Posterior cingulate gyrus (tissue), 11 donors: Measurements from ENCODE around the gene ATP6V0C.
"Not testable (repeated sequence)": the region's sequence is repeated elsewhere in the genome, so short reads cannot be mapped to it uniquely, and the experiment has no call there.

Source experiments
- DNase-seq, 10 donors: peaks; one replicate each; pipeline versions ENCODE4 v3.0.0 to v3.0.0-alpha.2; 2020 to 2021; ENCODE audit warnings: mixed read lengths in 3 of 10
- intact Hi-C: fragments of 100-400 bp; cut with DNase I; formaldehyde crosslinking; loops from one replicate; pipeline ENCODE4 v1.15.1; 2023

The ATP6V0C gene

GRCh38 chr16:2524339-2524938 is 10.7 kb downstream of the ATP6V0C start:
- intact Hi-C loops, result no loop called here
- peak in 1 of 10 donors; percentile 3 for DNase-seq

GRCh38 chr16:2526135-2526534 is 12.4 kb downstream of the ATP6V0C start:
- intact Hi-C loops, result no loop called here

DNA sequence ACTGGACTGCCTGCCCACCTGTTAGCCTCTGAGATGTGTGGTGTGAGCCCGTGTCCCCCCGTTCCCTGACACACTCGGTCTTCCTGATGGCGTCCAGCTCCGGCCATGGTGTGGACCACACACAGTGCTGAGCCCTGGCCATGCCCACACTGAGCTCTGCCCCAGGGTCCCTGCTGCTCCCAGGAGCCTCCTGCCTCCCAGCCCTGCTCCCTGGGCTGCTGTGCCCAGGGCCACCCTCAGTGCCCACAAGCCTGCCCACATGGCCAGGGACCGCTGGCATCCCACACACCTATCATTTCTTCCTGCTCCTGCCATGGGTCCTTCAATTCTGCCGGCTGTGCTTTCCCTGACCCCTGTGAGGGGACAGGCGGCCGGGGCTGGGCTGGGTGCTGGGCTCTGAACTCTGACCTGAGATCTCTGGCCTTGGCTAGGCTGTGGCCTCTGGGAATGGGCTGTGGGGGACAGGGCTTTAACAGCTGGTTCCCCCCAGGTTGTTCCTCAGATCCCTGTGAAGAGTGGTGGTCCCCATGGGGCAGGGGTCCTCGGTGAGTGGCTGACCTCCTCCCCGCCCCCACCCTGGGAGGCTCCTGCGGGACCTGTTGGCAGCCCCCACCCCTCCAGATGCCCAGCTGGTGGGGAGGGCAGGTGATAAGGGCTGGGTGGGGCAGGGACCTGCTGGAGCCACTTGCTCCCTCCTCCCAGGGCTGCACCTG is 13.5 kb downstream of the ATP6V0C start:
- DNase-seq, result peak in 1 of 10 donors; percentile 79
- intact Hi-C loops, result no loop called here

More at GRCh38 chr16:2526135-2526534, 12.4 kb downstream of the ATP6V0C start:
- DNase-seq, result peak in 1 of 10 donors; percentile 41

DNA sequence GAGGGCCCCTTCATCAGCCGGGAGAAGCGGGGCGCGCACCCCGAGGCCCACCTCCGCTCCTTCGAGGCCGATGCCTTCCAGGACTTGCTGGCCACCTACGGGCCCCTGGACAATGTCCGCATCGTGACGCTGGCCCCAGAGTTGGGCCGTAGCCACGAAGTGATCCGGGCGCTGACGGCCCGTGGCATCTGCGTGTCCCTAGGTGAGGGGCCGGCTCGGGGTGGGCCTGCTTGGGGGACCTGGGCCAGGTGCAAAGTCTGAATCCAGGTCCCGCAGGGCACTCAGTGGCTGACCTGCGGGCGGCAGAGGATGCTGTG is 14.0 kb downstream of the ATP6V0C start:
- peak in 1 of 10 donors; percentile 85 for DNase-seq
- intact Hi-C loops, result no loop called here

DNA sequence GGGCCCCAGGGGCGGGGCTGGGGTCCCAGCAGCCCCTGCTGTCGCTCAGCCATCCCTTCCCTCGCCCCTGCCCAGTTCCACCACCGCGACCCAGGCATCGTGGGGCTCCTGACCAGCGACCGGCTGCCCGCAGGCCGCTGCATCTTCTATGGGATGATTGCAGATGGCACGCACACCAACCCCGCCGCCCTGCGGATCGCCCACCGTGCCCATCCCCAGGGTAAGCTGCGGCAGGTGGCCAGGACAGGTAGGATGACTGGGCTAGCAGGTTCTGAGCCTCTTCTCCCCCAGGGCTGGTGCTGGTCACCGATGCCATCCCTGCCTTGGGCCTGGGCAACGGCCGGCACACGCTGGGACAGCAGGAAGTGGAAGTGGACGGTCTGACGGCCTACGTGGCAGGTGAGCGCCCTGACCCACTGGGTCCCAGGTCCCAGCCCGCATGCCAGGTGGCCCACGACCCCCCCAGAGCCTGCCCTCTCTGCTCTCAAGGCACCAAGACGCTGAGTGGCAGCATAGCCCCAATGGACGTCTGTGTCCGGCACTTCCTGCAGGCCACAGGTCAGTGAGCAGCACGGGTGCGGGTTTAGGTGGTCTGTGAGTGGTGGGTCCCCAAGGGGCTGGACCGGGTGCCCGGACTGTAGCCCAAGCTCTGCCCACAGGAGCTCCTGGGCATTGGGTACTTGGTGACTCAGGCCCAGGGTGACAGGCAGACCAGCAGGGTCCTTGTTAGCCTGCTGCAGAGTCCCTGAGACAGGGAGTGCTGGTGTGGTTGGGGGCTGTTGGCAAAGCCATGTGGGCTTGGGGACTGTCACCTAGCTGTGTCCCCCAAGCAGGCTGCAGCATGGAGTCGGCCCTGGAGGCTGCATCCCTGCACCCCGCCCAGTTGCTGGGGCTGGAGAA is 14.7 kb downstream of the ATP6V0C start:
- peak in 1 of 10 donors; percentile 77 for DNase-seq

GRCh38 chr16:2529061-2529931 is 15.5 kb downstream of the ATP6V0C start:
- peak in 2 of 10 donors; percentile 62 to 66 for DNase-seq
- intact Hi-C loops, result no loop called here

More for the DNA sequence above, 14.7 kb downstream of the ATP6V0C start:
- intact Hi-C loops, result no loop called here

- no peak for DNase-seq
- intact Hi-C loops, result no loop called here
Measured at GRCh38 chr16:2529961-2530628, 16.3 kb downstream of the ATP6V0C start.

- peak in 1 of 10 donors; percentile 62 for DNase-seq
- intact Hi-C loops, result no loop called here
Measured at GRCh38 chr16:2530629-2531318, 17.0 kb downstream of the ATP6V0C start.

DNA sequence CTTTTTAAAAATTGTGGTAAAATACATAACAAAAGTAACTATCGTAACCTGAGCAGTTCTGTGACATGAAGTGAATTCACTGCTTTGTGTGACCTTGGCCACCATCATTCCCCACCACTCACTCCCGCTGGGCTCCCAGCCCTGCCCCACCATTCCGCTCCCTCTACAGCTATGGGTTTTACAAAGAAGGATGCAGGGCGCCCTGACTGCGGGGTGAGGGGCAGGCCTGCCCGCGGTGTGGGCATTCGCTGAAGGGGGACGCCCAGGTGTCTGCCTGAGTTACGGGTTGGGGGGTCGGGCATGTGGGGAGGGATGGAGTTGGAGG is 17.6 kb downstream of the ATP6V0C start, which contains the start of gene CEMP1:
Gene CEMP1, minus strand, starts transcription at position 38 of the 325 bp plus-strand sequence. CDS start 335 bp downstream, outside the sequence.
- intact Hi-C loops, result no loop called here
- DNase-seq, result no peak

DNA sequence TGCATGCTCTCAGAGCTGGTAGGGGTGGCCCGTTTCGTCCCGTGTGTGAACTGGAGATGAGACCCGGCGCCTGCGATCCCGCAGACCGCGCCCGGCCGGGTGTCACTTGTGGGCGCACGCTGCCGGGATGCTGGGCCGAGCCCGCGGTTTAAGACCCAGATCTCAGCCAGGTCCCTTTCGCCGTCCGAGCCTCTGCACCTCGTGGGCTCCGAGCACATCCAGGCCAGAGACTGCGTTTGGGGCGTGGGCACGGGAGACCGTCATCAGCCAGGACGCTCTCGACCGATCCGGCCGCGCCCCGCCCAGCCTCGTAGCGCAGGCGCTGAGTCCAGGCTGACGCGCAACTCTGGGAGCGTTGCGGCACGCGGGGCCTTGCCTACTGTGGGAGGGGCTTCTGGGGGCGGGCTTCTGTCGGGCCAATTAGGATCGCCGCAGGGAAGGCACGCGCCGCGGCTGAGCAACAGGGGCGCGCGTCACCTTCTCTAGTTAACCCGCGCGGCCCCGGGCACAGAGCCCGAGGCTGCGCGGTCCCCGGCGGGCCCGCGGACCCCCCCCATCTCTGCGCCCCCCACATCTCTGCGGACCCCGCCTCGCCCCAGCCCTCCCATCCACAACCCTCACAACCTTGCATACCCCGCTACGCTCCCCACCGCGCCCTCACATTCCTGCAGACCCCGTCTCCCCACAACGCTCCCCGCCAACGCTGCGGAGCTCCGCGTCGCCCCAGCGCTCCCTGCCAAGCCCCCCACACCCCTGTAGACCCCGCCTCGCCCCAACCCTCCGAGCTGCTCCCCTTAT is 18.1 kb downstream of the ATP6V0C start:
- intact Hi-C loops, result no loop called here
- peak; percentile 97 to 100 (median 98) for DNase-seq

DNA sequence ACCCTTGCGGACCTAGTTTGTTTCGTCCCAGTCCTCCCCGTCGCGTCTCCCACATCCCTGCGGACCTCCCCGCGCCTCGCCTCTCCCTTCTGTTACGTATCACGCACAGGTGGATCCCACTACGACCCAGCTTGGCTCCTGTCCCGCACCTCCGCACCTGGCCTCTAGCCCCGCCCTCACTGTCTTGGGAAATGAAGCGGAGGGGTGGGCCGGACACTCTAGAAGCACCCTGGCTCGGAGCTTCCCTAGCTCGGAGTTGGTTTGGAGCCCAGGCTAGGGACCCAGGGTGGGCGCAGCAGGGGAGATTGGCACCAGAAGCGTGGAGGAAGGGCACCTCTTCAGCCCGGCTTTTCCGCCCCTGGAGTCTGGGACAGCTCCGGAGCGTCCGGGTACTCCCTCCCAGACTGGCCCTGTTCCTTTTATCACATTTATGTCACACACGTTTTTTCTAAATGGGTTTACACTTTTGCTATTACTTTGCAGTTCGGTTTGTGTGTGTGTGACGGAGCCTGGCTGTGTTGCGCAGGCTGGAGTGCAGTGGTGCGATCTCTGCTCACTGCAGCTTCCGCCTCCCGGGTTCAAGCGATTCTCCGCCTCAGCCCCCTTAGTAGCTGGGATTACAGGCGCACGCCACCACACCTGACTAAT is 18.9 kb downstream of the ATP6V0C start:
- intact Hi-C loops, result no loop called here
- DNase-seq, result peak in 9 of 10 donors; percentile 33 to 93 (median 54)

- intact Hi-C loops, result not testable (repeated sequence)
- peak in 2 of 10 donors; percentile 16 to 82 for DNase-seq
Measured at GRCh38 chr16:2533142-2533755, 19.5 kb downstream of the ATP6V0C start.

- intact Hi-C loops, result no loop called here
- no peak for DNase-seq
Measured at GRCh38 chr16:2533912-2534311, 20.2 kb downstream of the ATP6V0C start.

DNA sequence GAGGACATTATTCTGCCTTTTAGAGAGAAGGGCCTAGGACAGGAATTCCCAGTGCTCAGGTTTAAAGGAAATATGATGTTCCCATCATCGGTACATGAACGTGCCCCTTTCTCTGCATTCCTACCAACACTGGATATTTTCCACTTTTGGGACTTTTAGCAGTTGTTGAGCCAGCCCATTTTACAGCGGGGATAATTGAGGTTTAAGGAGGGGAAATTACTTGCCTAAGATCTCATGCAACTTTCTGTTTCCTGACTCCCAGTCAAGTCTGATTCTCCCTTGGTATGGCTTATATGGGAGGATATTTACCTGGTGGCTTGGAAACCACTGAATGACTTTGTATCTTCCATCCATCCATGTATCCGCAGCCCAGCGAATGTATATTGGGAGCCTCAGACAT is 20.6 kb downstream of the ATP6V0C start:
- intact Hi-C loops, DNase-seq: not testable (repeated sequence)

GRCh38 chr16:2535625-2536013 is 21.9 kb downstream of the ATP6V0C start:
- DNase-seq, result peak in 2 of 10 donors; percentile 5 to 67
- intact Hi-C loops, result no loop called here

DNA sequence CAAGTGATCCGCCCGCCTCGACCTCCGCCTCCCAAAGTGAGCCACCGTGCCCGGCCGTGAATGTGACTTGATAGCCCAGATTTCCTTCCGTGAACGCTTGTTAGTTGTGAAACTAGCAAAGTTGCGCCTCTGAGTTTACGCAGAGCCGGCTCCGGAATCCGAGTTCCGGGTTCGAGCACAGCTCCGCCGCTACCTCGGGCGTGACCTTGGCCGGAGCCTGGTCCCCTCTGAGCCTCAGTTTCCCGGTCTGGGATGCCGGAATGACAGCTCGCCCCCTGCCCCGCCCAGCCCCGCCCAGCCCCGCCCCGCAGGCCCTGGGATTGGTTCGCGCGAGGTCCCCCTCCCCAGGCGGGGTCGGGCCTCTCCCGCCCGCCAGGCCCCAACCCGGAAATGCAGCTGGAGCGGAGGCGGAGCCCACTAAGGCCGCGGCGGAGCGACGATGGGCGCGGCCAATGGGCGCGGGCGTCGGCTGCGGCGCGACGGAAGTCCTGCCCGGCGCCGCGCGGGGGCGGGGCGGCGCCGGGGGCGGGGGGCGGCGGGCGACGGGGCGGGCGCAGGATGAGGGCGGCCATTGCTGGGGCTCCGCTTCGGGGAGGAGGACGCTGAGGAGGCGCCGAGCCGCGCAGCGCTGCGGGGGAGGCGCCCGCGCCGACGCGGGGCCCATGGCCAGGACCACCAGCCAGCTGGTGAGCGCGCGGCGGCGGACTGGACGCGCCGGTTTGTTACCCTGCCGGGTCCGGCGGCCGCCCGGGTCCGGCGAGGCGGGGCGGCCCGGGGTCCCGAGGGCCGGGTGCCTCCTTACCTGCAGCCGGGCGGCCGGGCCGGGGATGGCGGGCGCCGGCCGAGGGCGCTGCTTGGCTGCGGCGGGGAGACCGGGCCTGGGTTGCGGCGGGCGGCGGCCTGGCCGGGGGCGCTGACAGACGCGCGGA is 24.0 kb downstream of the ATP6V0C start, which contains the start of gene PDPK1:
Gene PDPK1, plus strand, starts transcription at position 571 of the 929 bp plus-strand sequence. Its CDS starts 92 bp downstream, at position 663.
- intact Hi-C loops, result no loop called here
- peak; percentile 84 to 99 (median 94) for DNase-seq
